K562 (cell line): ENCODE results near the gene TMEM86A. TPM values are rescaled to one million over a fixed set of nuclear protein-coding genes. Genes with fewer than 3 reads are reported as not detected.

Experiments
- ATAC-seq: fragments of 200-7000 bp; cut with Tn5 transposase; 3 replicates; pipeline ENCODE4 v1.9.1; 2020; ENCODE audit warnings: moderate library complexity
- BruUV-seq: library from RNA; stranded (reverse); fragments of 400-500 nt; replicated peaks from 2 replicates; lab custom pipeline; 2021; lab: Mats Ljungman, UMichigan
- CTCF ChIA-PET: fragments of 300-600 bp; formaldehyde crosslinking; extraction: SDS; loops from one replicate; lab custom pipeline; 2021; ENCODE audit warnings: low intra/inter-chr PET ratio; lab: Yijun Ruan, JAX
- POLR2A ChIA-PET: fragments of 300-600, 350-650 bp; sonication (Branson Sonifier 250); formaldehyde crosslinking; extraction: SDS; loops from one replicate; lab custom pipeline; 2021; ENCODE audit warnings: antibody characterized with exemption, inconsistent platforms; lab: Yijun Ruan, JAX
- DNase-seq, 4 experiments: peaks; one replicate each; pipeline versions ENCODE4 v3.0.0 to v3.0.0-alpha.2; 2011 to 2018; ENCODE audit warnings: low spot score in 3 of 4, mixed read lengths in 3 of 4; ENCODE audit errors: extremely low read depth in 1 of 4
- FAIRE-seq: peaks from 2 replicates; lab custom pipeline; 2011; peaks lifted over from hg19 to GRCh38; lab: Jason Lieb, UNC
- H2AFZ ChIP-seq: 2 replicates; pipeline ENCODE4 v1.6.0; 2011; ENCODE audit warnings: low read depth, low read length, control low read depth, inconsistent platforms
- H3K27ac ChIP-seq: fragments of 200-600 bp; 3 replicates; pipeline ENCODE4 v1.8.0; 2011; ENCODE audit warnings: low read depth, mild to moderate bottlenecking, control low read depth, inconsistent platforms, low read length, moderate library complexity, mixed read lengths; ENCODE audit errors: extremely low read depth
- H3K27me3 ChIP-seq, 2 experiments: fragments of 300-600 bp in 1 of 2; 2 replicates in 1 of 2; 3 replicates in 1 of 2; pipeline versions ENCODE4 v1.6.0 to v1.8.0; 2011; ENCODE audit warnings: inconsistent platforms in 2 of 2, low read length in 2 of 2, mild to moderate bottlenecking in 1 of 2, mixed read lengths in 1 of 2, moderate library complexity in 1 of 2; ENCODE audit not compliant: control insufficient read depth in 2 of 2, insufficient read depth in 2 of 2
- H3K36me3 ChIP-seq: fragments of 300-600 bp; 3 replicates; pipeline ENCODE4 v1.8.0; 2011; ENCODE audit warnings: mild to moderate bottlenecking, low read length, inconsistent platforms; ENCODE audit not compliant: control insufficient read depth, insufficient read depth
- H3K4me1 ChIP-seq, 2 experiments: fragments of 200-600 bp in 1 of 2; replicated peaks in 1 of 2; 2 replicates in 1 of 2; 3 replicates in 1 of 2; pipeline versions ENCODE4 v1.5.1 to v1.8.0; 2011; ENCODE audit warnings: inconsistent platforms in 2 of 2, low read length in 2 of 2, mild to moderate bottlenecking in 1 of 2, mixed read lengths in 1 of 2, moderate library complexity in 1 of 2; ENCODE audit not compliant: control insufficient read depth in 2 of 2, insufficient read depth in 2 of 2
- H3K4me2 ChIP-seq: 2 replicates; pipeline ENCODE4 v1.6.1; 2011; ENCODE audit warnings: low read length, control low read depth, inconsistent platforms, mixed read lengths; ENCODE audit not compliant: insufficient read depth
- H3K4me3 ChIP-seq: fragments of 200-600 bp; sonication (generic), shearing (Covaris generic); 2 replicates; pipeline ENCODE4 v1.5.1; 2016; ENCODE audit warnings: control low read depth, inconsistent platforms
- H3K79me2 ChIP-seq: fragments of 200-600 bp; 3 replicates; pipeline ENCODE4 v1.8.0; 2011; ENCODE audit warnings: low read length, inconsistent platforms; ENCODE audit not compliant: control insufficient read depth, insufficient read depth
- H3K9ac ChIP-seq, 2 experiments: 2 replicates each; pipeline versions ENCODE4 v1.6.0 to v1.6.1; 2011; ENCODE audit warnings: low read depth in 2 of 2, low read length in 2 of 2, control low read depth in 1 of 2, inconsistent platforms in 1 of 2, mild to moderate bottlenecking in 1 of 2, mixed read lengths in 1 of 2; ENCODE audit not compliant: insufficient read depth in 1 of 2
- H3K9me1 ChIP-seq: one replicate; pipeline ENCODE4 v1.6.0; 2011; ENCODE audit warnings: inconsistent platforms, mild to moderate bottlenecking, low read length, moderate library complexity; ENCODE audit not compliant: control insufficient read depth, insufficient read depth
- H3K9me3 ChIP-seq: replicated peaks from 2 replicates; pipeline ENCODE4 v1.5.1; 2011; ENCODE audit warnings: low read depth, low read length, inconsistent platforms; ENCODE audit not compliant: control insufficient read depth, insufficient read depth
- H4K20me1 ChIP-seq: replicated peaks from 2 replicates; pipeline ENCODE4 v1.6.1; 2011; ENCODE audit warnings: low read length, inconsistent platforms, mixed read lengths; ENCODE audit not compliant: control insufficient read depth, insufficient read depth
- CTCF ChIP-seq, 3 experiments: IDR thresholded peaks in 2 of 3; conservative IDR thresholded peaks in 1 of 3; 2 replicates each; pipeline ENCODE4 v1.5.1; 2011 to 2012; ENCODE audit warnings: low read length in 3 of 3, mild to moderate bottlenecking in 3 of 3, control low read depth in 2 of 3, improper control_type of control experiment in 1 of 3, inconsistent platforms in 1 of 3, low read depth in 1 of 3, mixed read lengths in 1 of 3, moderate library complexity in 1 of 3; ENCODE audit not compliant: insufficient read depth in 2 of 3
- MTA2 ChIP-seq: fragments of 450-650 bp; IDR thresholded peaks from 2 replicates; pipeline ENCODE4 v1.6.1; 2016; ENCODE audit warnings: low read depth
- RFX1 ChIP-seq: fragments of 450-650 bp; IDR thresholded peaks from 2 replicates; pipeline ENCODE4 v1.6.1; 2016; ENCODE audit warnings: mild to moderate bottlenecking, moderate library complexity
- ZNF668 ChIP-seq: fragments of 250-450 bp; sonication (Bioruptor Pico); IDR thresholded peaks from 2 replicates; pipeline ENCODE4 v1.8.0; 2022; ENCODE audit warnings: mild to moderate bottlenecking, inconsistent platforms
- WGBS: fragments of 100-300 bp; shearing (Covaris generic); methylation state at CpG from one replicate; pipeline ENCODE4 v1.1.6; 2016; ENCODE audit warnings: low coverage, mixed read lengths; ENCODE audit not compliant: insufficient coverage; ENCODE audit errors: missing lambda C conversion rate; 5-methylcytosine and 5-hydroxymethylcytosine counted together
- in situ Hi-C: fragments of 300-500 bp; cut with MboI; formaldehyde crosslinking; loops from 4 replicates; pipeline ENCODE4 v1.15.0; 2018; ENCODE audit warnings: inconsistent platforms, mixed read lengths
- intact Hi-C: fragments of 100-400 bp; cut with micrococcal nuclease; formaldehyde crosslinking; loops from 2 replicates; pipeline ENCODE4 v1.14.2; 2022
- polyA plus RNA-seq, 8 experiments: library from polyadenylated mRNA; depleted of rRNA in 4 of 8; stranded (reverse) in 5 of 8; unstranded in 3 of 8; fragments of >200 nt; fragmentation: Nextera tagmentation in 2 of 8; fragmentation: Illumina TruSeq in 1 of 8; extraction: Ambion mirVana in 2 of 8; extraction: Trizol in 1 of 8; gene quantifications; 2 replicates each; pipeline versions ENCODE4 v1.2.1 to v1.2.3, GENCODE V29; 2011 to 2014; ENCODE audit warnings: inconsistent platforms in 1 of 8, missing spikeins in 1 of 8
- total RNA-seq, 7 experiments: library from RNA; depleted of rRNA in 6 of 7; stranded (reverse); fragments of >200 nt in 6 of 7; fragmentation: Illumina TruSeq in 2 of 7; extraction: Trizol in 2 of 7; gene quantifications; 2 replicates each; pipeline versions ENCODE4 v1.2.1 to v1.2.3, GENCODE V29; 2011 to 2021; ENCODE audit warnings: low replicate concordance in 1 of 7
- TF ChIP-seq, protein P1 (sequence below): sonication (generic); formaldehyde crosslinking; IDR thresholded peaks from 2 replicates; pipeline ENCODE4 v1.9.0; 2022; ENCODE audit warnings: mild to moderate bottlenecking, missing genetic modification reagents

Gene TMEM86A
- total and polyA plus RNA-seq, 9 of the 15 experiments (the other 6 are each of a cell fraction or from before 2014, with no cell fraction given), result 0.22 to 1.3 (median 0.40) TPM; not detected in 2

DNA sequence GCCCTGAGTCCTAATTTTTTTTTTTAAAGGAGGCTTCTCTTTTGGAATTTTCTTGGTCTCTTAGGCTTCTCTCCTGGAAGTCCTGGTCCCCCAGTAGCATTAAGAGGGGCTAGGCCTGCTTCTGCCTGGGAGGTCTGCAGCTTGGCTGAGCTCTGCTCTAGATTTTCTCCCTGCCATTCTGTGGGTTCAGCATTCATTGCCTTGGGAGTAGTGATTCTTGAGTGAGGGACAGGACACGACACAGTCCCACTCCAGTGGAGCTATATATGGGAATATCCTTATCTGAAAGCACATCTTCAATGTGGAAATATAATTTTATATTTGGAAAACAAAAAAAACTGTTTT lies 23.7 kb downstream of the TMEM86A start:
- peaks cover 6 to 37% of the 10 kb centered on the region in 2 experiments for H3K27me3 ChIP-seq
- intact Hi-C loops, result no loop called here
- ChIA-PET POLR2A (interaction anchor here (0.6 to 1.1 kb wide), 6 partner anchors 13 to 27 kb away, joined by 3 to 5 read pairs (median 3); partner anchors contain the start of gene TMEM86A), CTCF (interaction anchor here (0.6 to 0.7 kb wide), 3 partner anchors 53 to 992 kb away, joined by 3 to 4 read pairs (median 3); no protein-coding TSS in a partner anchor)
- BruUV-seq, result no TSS peak
- no peak overlapping the region for H3K27ac ChIP-seq
- H3K36me3 ChIP-seq, result no peaks in the 10 kb centered on the region
- peaks cover 2 to 14% of the 10 kb centered on the region in 2 experiments; a peak in 3 of 5 replicates for H3K4me1 ChIP-seq
- H3K4me3 ChIP-seq, result no peak overlapping the region
- H3K79me2 ChIP-seq, result no peaks in the 10 kb centered on the region
- DNase-seq (no peak), FAIRE-seq (no peak), ATAC-seq (no peak)
- WGBS, result 0% methylated on average over 1 of the region's 1 CpG
- no peaks in the 10 kb centered on the region for H4K20me1 ChIP-seq
- H3K9me3 ChIP-seq, result no peaks in the 10 kb centered on the region
- in situ Hi-C loops, result no loop called here
- no peak overlapping the region for H2AFZ ChIP-seq
- TF ChIP-seq ZNF668 (CRISPR knock-in tag) (no peak), CTCF (IDR thresholded peaks at IDR 0.05 in 2 of 3, conservative IDR thresholded peaks at IDR 0.05 in 1 of 3; ENCODE audit: insufficient read depth in 2 of 3, low read depth in 1 of 3, low read length in 3 of 3) (0 out of 6 replicates have a peak, but pooled peaks of 1 of the 3 experiments have one; percentile 36)
- H3K9ac ChIP-seq, result no peak overlapping the region
- peaks cover 3% of the 10 kb centered on the region for H3K9me1 ChIP-seq
- peak overlapping the region; percentile 82; the same call in 1 of the 2 replicates for H3K4me2 ChIP-seq

- in situ Hi-C loops, result no loop called here
- Histone ChIP-seq H3K4me2 (no peak overlapping the region), H3K9me3 (no peaks in the 10 kb centered on the region), H3K27me3 (peaks cover 3 to 36% of the 10 kb centered on the region in 2 experiments; a peak in 3 of 5 replicates), H3K27ac (no peak overlapping the region), H4K20me1 (no peaks in the 10 kb centered on the region), H3K79me2 (no peaks in the 10 kb centered on the region), H3K4me1 (peaks cover 2 to 14% of the 10 kb centered on the region in 2 experiments; a peak in 3 of 5 replicates), H3K4me3 (no peak overlapping the region), H3K9ac (no peak overlapping the region), H2AFZ (no peak overlapping the region), H3K36me3 (no peaks in the 10 kb centered on the region), H3K9me1 (no peaks in the 10 kb centered on the region)
- CTCF ChIA-PET, result no interaction called here
- no peak for FAIRE-seq
- ATAC-seq, result no peak
- 1% methylated on average over 7 of the region's 7 CpGs for WGBS
- no TSS peak for BruUV-seq
- POLR2A ChIA-PET, result interaction anchor here (0.6 to 0.9 kb wide), 2 partner anchors 26 to 89 kb away, joined by 3 read pairs; partner anchors contain the start of genes SPTY2D1 and TMEM86A
- no peak for DNase-seq
- TF ChIP-seq MTA2 (no peak), RFX1 (peak; percentile 76)
- TF ChIP-seq, protein P1, sequence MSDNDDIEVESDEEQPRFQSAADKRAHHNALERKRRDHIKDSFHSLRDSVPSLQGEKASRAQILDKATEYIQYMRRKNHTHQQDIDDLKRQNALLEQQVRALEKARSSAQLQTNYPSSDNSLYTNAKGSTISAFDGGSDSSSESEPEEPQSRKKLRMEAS (CRISPR knock-in tag), result 0 out of 2 replicates have a peak, but pooled peaks have one; percentile 18
- intact Hi-C loops, result no loop called here
These were observed 25.4 kb downstream of the TMEM86A start for GRCh38 chr11:18723991-18724390.
